Loucy (cell line): Measurements from ENCODE around the gene KIF23.

Source experiments
- CTCF ChIP-seq: fragments of 200-600 bp; sonication (generic); conservative IDR thresholded peaks from 2 replicates; pipeline ENCODE4 v1.5.1; 2014; ENCODE audit warnings: mild to moderate bottlenecking, antibody characterized with exemption, low read length
- EZH2phosphoT487 ChIP-seq: fragments of 200-600 bp; IDR thresholded peaks from 2 replicates; pipeline ENCODE4 v1.6.1; 2018; ENCODE audit warnings: antibody characterized with exemption, mild to moderate bottlenecking, moderate library complexity, borderline replicate concordance

DNA sequence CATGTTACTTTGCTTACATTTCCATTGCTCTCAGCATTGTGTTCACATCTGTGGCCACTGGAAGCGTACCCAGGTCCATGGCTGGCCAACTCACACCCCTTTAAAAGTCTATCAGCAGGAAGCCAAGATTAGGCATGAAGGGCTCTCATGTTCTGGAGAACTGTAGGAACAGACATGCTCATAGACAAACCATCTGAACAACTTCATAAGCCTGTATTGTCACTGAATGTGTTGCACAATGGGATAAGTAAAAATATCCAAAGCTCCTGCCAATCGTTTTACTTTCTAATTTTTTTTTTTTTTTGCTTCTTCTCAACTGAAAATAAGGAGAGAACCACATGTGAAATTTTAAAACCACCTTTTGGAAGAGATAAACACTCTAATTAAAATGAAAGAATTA, 44.9 kb downstream of the KIF23 start:
- no peak for TF ChIP-seq EZH2phosphoT487
- TF ChIP-seq CTCF: no peak
